GM12878 (cell line): ENCODE data around the gene PRDM15. TPM values are rescaled to one million over a fixed set of nuclear protein-coding genes. Genes with fewer than 3 reads are reported as not detected.

Experiments
- BHLHE40 ChIP-seq, 2 experiments: fragments of 450-650 bp in 1 of 2; IDR thresholded peaks; 2 replicates each; pipeline ENCODE4 v1.6.1; 2011 to 2017; ENCODE audit warnings: low read depth in 2 of 2, borderline replicate concordance in 1 of 2, improper control_type of control experiment in 1 of 2, low read length in 1 of 2, mild to moderate bottlenecking in 1 of 2
- KAT2A ChIP-seq: conservative IDR thresholded peaks from 2 replicates; pipeline ENCODE4 v1.6.1; 2011; ENCODE audit warnings: low read depth, low read length; ENCODE audit not compliant: control insufficient read depth
- KLF5 ChIP-seq: fragments of 450-650 bp; IDR thresholded peaks from 2 replicates; pipeline ENCODE4 v1.6.1; 2014; ENCODE audit warnings: mild to moderate bottlenecking; ENCODE audit not compliant: partially characterized antibody
- RELA ChIP-seq: fragments of 450-650 bp; IDR thresholded peaks from 2 replicates; pipeline ENCODE4 v1.8.0; 2014; ENCODE audit warnings: borderline replicate concordance; ENCODE audit not compliant: partially characterized antibody
- SMC3 ChIP-seq: IDR thresholded peaks from 2 replicates; pipeline ENCODE4 v1.6.1; 2011; ENCODE audit warnings: low read length, improper control_type of control experiment, borderline replicate concordance
- SUPT20H ChIP-seq: IDR thresholded peaks from 2 replicates; pipeline ENCODE4 v1.6.1; 2011; ENCODE audit warnings: low read depth, mild to moderate bottlenecking, low read length, moderate library complexity, borderline replicate concordance; ENCODE audit not compliant: control insufficient read depth
- TARDBP ChIP-seq: IDR thresholded peaks from 2 replicates; pipeline ENCODE4 v1.6.1; 2016; ENCODE audit warnings: borderline replicate concordance
- ZNF687 ChIP-seq: fragments of 450-650 bp; IDR thresholded peaks from 2 replicates; pipeline ENCODE4 v1.6.1; 2017; ENCODE audit warnings: mild to moderate bottlenecking, moderate library complexity
- polyA plus RNA-seq, 11 experiments: library from polyadenylated mRNA; depleted of rRNA in 4 of 11; unstranded in 6 of 11; stranded (reverse) in 5 of 11; fragments of >200 nt; fragmentation: Nextera tagmentation in 4 of 11; fragmentation: Illumina TruSeq in 1 of 11; extraction: Ambion mirVana in 4 of 11; extraction: Trizol in 1 of 11; gene quantifications; 1 replicate in 1 of 11; 2 replicates in 10 of 11; pipeline versions ENCODE4 v1.2.1 to v1.2.3, GENCODE V29; 2011 to 2016; ENCODE audit warnings: inconsistent platforms in 2 of 11, missing spikeins in 2 of 11, low read depth in 1 of 11
- total RNA-seq, 4 experiments: library from RNA; depleted of rRNA in 3 of 4; stranded (reverse); fragments of >200 nt in 3 of 4; fragmentation: Illumina TruSeq in 1 of 4; extraction: Trizol in 1 of 4; gene quantifications; 2 replicates each; pipeline versions ENCODE4 v1.2.1 to v1.2.3, GENCODE V29; 2013 to 2021
- TF ChIP-seq, protein P1 (sequence below): IDR thresholded peaks from 2 replicates; pipeline ENCODE4 v1.6.1; 2011; ENCODE audit warnings: borderline replicate concordance, low read depth, mild to moderate bottlenecking, moderate library complexity, low read length; ENCODE audit not compliant: insufficient read depth, poor library complexity, severe bottlenecking
- TF ChIP-seq, protein P2 (sequence below): fragments of 450-650 bp; formaldehyde crosslinking; IDR thresholded peaks from 2 replicates; pipeline ENCODE4 v1.5.0; 2022; ENCODE audit warnings: mild to moderate bottlenecking, missing genetic modification characterization
- TF ChIP-seq, protein P3 (sequence below): fragments of 450-650 bp; formaldehyde crosslinking; IDR thresholded peaks from 2 replicates; pipeline ENCODE4 v1.4.0; 2022; ENCODE audit warnings: mild to moderate bottlenecking, moderate library complexity

PRDM15 gene
- total and polyA plus RNA-seq, 10 of the 15 experiments (the other 5 are each of a cell fraction or from before 2014, with no cell fraction given): 2.2 to 16.0 (median 8.6) TPM

GRCh38 chr21:41755258-41755933 lies 123.7 kb downstream of the PRDM15 start (continued):
- TF ChIP-seq, protein P1, sequence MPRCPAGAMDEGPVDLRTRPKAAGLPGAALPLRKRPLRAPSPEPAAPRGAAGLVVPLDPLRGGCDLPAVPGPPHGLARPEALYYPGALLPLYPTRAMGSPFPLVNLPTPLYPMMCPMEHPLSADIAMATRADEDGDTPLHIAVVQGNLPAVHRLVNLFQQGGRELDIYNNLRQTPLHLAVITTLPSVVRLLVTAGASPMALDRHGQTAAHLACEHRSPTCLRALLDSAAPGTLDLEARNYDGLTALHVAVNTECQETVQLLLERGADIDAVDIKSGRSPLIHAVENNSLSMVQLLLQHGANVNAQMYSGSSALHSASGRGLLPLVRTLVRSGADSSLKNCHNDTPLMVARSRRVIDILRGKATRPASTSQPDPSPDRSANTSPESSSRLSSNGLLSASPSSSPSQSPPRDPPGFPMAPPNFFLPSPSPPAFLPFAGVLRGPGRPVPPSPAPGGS: no peak
- no peak for TF ChIP-seq KLF5
- TF ChIP-seq, protein P2, sequence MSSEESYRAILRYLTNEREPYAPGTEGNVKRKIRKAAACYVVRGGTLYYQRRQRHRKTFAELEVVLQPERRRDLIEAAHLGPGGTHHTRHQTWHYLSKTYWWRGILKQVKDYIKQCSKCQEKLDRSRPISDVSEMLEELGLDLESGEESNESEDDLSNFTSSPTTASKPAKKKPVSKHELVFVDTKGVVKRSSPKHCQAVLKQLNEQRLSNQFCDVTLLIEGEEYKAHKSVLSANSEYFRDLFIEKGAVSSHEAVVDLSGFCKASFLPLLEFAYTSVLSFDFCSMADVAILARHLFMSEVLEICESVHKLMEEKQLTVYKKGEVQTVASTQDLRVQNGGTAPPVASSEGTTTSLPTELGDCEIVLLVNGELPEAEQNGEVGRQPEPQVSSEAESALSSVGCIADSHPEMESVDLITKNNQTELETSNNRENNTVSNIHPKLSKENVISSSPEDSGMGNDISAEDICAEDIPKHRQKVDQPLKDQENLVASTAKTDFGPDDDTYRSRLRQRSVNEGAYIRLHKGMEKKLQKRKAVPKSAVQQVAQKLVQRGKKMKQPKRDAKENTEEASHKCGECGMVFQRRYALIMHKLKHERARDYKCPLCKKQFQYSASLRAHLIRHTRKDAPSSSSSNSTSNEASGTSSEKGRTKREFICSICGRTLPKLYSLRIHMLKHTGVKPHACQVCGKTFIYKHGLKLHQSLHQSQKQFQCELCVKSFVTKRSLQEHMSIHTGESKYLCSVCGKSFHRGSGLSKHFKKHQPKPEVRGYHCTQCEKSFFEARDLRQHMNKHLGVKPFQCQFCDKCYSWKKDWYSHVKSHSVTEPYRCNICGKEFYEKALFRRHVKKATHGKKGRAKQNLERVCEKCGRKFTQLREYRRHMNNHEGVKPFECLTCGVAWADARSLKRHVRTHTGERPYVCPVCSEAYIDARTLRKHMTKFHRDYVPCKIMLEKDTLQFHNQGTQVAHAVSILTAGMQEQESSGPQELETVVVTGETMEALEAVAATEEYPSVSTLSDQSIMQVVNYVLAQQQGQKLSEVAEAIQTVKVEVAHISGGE (CRISPR knock-in tag): no peak
- TF ChIP-seq RELA: no peak
- TF ChIP-seq BHLHE40 (IDR thresholded peaks at IDR 0.05; ENCODE audit: borderline replicate concordance in 1 of 2, low read depth in 2 of 2, low read length in 1 of 2): no peak
- no peak for TF ChIP-seq ZNF687
- TF ChIP-seq, protein P3, sequence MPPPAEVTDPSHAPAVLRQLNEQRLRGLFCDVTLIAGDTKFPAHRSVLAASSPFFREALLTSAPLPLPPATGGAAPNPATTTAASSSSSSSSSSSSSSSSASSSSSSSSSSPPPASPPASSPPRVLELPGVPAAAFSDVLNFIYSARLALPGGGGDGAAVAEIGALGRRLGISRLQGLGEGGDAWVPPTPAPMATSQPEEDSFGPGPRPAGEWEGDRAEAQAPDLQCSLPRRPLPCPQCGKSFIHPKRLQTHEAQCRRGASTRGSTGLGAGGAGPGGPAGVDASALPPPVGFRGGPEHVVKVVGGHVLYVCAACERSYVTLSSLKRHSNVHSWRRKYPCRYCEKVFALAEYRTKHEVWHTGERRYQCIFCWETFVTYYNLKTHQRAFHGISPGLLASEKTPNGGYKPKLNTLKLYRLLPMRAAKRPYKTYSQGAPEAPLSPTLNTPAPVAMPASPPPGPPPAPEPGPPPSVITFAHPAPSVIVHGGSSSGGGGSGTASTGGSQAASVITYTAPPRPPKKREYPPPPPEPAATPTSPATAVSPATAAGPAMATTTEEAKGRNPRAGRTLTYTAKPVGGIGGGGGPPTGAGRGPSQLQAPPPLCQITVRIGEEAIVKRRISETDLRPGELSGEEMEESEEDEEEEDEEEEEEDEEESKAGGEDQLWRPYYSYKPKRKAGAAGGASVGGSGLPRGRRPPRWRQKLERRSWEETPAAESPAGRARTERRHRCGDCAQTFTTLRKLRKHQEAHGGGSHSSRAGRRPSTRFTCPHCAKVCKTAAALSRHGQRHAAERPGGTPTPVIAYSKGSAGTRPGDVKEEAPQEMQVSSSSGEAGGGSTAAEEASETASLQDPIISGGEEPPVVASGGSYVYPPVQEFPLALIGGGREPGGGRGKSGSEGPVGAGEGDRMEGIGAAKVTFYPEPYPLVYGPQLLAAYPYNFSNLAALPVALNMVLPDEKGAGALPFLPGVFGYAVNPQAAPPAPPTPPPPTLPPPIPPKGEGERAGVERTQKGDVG (CRISPR knock-in tag): no peak
- TF ChIP-seq KAT2A: no peak
- no peak for TF ChIP-seq SUPT20H
- TF ChIP-seq TARDBP: no peak
- TF ChIP-seq SMC3: no peak
